DOHH2 (cell line): Measurements from ENCODE around the gene ADCY6.

ENCODE experiments used
- EZH2phosphoT487 ChIP-seq: fragments of 200-600 bp; sonication (generic); IDR thresholded peaks from 2 replicates; pipeline ENCODE4 v1.6.1; 2017; ENCODE audit warnings: borderline replicate concordance, mild to moderate bottlenecking, antibody characterized with exemption, low read length, moderate library complexity, mixed read lengths
- TF ChIP-seq, protein P1 (sequence below): fragments of 200-600 bp; sonication (generic); IDR thresholded peaks from one replicate; pipeline ENCODE4 v1.5.1; 2014; ENCODE audit warnings: antibody characterized with exemption, mild to moderate bottlenecking, low read depth, low read length; ENCODE audit not compliant: poor library complexity, severe bottlenecking

- TF ChIP-seq, protein P1, sequence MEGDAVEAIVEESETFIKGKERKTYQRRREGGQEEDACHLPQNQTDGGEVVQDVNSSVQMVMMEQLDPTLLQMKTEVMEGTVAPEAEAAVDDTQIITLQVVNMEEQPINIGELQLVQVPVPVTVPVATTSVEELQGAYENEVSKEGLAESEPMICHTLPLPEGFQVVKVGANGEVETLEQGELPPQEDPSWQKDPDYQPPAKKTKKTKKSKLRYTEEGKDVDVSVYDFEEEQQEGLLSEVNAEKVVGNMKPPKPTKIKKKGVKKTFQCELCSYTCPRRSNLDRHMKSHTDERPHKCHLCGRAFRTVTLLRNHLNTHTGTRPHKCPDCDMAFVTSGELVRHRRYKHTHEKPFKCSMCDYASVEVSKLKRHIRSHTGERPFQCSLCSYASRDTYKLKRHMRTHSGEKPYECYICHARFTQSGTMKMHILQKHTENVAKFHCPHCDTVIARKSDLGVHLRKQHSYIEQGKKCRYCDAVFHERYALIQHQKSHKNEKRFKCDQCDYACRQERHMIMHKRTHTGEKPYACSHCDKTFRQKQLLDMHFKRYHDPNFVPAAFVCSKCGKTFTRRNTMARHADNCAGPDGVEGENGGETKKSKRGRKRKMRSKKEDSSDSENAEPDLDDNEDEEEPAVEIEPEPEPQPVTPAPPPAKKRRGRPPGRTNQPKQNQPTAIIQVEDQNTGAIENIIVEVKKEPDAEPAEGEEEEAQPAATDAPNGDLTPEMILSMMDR, result no peak
- TF ChIP-seq EZH2phosphoT487, result no peak
These were observed 6.2 kb downstream of the ADCY6 start for GRCh38 chr12:48782457-48783395.
